ENCODE results near the gene NDUFV1. TPM values are rescaled to one million over a fixed set of nuclear protein-coding genes. Genes with fewer than 3 reads are reported as not detected.

The NDUFV1 gene
- total and polyA plus RNA-seq, 12 donors: 295 to 712 (median 613) TPM

DNA sequence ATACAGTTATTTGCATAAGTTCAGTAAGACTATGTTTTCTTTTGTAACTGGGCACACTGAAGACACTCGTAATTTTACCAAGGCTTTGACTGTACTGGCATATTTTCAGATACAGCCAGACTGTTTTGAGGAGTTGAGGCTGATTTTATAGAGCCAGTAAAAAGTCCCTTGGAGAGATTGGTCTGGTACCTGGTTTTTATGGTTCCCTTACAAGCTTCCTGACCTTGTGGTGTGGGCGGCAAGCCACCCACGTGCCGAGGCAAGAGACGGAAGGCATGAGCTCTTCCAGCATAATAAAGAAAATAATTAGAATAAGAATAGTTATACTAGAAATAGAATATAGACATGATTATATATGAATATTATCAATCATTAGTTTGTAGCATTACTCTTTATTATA, 34.4 kb upstream of the NDUFV1 start:
- no peak overlapping the region for H3K27ac ChIP-seq
- H3K36me3 ChIP-seq: no peaks in the 10 kb centered on the region
- H3K27me3 ChIP-seq: peaks cover 0 to 20% (median 2%) of the 10 kb centered on the region in 7 donors
- ATAC-seq (no peak), DNase-seq (no peak)
- WGBS, 2 donors: 26 to 28% methylated on average over 5 of the region's 5 CpGs
- H3K9me3 ChIP-seq: peaks cover 0 to 3% (median 0%) of the 10 kb centered on the region in 11 donors
- H3K4me3 ChIP-seq: no peak overlapping the region
- TF ChIP-seq, protein P1, sequence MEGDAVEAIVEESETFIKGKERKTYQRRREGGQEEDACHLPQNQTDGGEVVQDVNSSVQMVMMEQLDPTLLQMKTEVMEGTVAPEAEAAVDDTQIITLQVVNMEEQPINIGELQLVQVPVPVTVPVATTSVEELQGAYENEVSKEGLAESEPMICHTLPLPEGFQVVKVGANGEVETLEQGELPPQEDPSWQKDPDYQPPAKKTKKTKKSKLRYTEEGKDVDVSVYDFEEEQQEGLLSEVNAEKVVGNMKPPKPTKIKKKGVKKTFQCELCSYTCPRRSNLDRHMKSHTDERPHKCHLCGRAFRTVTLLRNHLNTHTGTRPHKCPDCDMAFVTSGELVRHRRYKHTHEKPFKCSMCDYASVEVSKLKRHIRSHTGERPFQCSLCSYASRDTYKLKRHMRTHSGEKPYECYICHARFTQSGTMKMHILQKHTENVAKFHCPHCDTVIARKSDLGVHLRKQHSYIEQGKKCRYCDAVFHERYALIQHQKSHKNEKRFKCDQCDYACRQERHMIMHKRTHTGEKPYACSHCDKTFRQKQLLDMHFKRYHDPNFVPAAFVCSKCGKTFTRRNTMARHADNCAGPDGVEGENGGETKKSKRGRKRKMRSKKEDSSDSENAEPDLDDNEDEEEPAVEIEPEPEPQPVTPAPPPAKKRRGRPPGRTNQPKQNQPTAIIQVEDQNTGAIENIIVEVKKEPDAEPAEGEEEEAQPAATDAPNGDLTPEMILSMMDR (IDR thresholded peaks at IDR 0.05): no peak
- intact Hi-C loops (cut with DNase I): loop anchor here in 5 of 10 donors (5.0 to 10.0 kb wide), 4 partner anchors 35 to 90 kb away; partner anchors contain the start of genes ACY3 (in 2 of the 5) and NDUFV1 (in 1 of the 5)
- no peaks in the 10 kb centered on the region for H3K4me1 ChIP-seq

DNA sequence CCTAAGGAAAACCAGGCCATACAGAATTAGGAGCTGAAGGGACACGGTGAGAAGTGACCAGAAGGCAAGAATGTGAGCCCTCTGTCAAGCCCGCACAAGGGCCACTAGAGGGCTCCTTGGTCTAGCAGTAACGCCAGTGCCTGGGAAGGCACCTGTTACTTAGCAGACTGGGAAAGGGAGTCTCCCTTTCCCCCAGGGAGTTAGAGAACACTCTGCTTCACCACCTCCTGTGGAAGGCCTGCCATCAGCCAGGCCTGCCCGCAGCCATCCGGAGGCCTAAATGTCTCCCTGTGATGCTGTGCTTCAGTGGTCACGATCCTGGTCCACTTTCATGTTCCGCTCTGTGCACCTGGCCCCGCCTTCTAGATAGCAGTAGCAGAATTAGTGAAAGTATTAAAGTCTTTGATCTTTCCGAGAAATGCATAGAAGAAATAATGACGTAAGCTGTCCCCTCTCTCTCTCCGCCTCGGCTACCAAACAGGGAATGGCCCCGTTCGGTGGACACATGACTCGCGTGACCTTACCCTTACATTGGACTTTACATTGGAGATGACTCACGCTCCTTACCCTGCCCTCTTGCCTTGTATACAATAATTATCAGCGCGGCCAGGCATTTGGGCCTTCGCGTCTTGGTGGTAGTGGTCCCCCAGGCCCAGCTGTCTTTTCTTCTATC, 33.9 kb upstream of the NDUFV1 start:
- 59 to 61% methylated on average over 21 of the region's 21 CpGs for WGBS, 2 donors
- H3K27ac ChIP-seq: no peak overlapping the region
- intact Hi-C loops (cut with DNase I): loop anchor here in 5 of 10 donors (5.0 to 10.0 kb wide), 4 partner anchors 34 to 89 kb away; partner anchors contain the start of genes ACY3 (in 2 of the 5) and NDUFV1 (in 1 of the 5)
- TF ChIP-seq, protein P1 (IDR thresholded peaks at IDR 0.05): peak; percentile 47 to 86 (median 76)
- H3K4me1 ChIP-seq: no peaks in the 10 kb centered on the region
- peaks cover 0 to 24% (median 7%) of the 10 kb centered on the region in 7 donors for H3K27me3 ChIP-seq
- ATAC-seq: peak in 2 of 8 donors; percentile 33 to 52
- DNase-seq: peak; percentile 34
- no peaks in the 10 kb centered on the region for H3K36me3 ChIP-seq
- H3K9me3 ChIP-seq: peaks cover 0 to 3% (median 0%) of the 10 kb centered on the region in 11 donors
- no peak overlapping the region for H3K4me3 ChIP-seq

DNA sequence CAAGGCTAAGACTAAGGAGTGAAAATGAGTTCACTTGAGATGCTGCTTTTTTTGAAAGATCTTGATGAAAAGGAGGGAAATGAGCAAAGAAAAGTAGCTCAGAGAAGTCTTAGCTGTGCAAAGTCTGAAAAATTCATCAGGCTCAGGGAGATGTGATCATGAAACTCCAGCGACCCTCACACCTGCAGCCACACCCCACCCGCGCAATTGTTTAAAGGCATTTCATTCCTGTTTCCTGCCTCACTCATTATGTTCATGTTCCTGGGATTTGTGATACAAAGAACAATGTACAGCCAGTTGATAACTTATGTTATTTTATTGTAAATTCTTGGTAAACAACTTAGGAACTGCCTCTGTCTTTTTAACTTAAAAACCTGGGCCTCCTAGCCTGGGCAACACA, 31.8 kb upstream of the NDUFV1 start:
- intact Hi-C loops (cut with DNase I): loop anchor here in 5 of 10 donors (5.0 to 10.0 kb wide), 4 partner anchors 32 to 87 kb away; partner anchors contain the start of genes ACY3 (in 2 of the 5) and NDUFV1 (in 1 of the 5)
- ATAC-seq (no peak), DNase-seq (no peak)
- H3K36me3 ChIP-seq: no peaks in the 10 kb centered on the region
- peaks cover 0 to 6% (median 0%) of the 10 kb centered on the region in 9 donors for H3K4me1 ChIP-seq
- peaks cover 0 to 26% (median 15%) of the 10 kb centered on the region in 7 donors for H3K27me3 ChIP-seq
- no peak overlapping the region for H3K27ac ChIP-seq
- TF ChIP-seq, protein P1 (IDR thresholded peaks at IDR 0.05): no peak
- WGBS, 2 donors: 45 to 58% methylated on average over 3 of the region's 3 CpGs
- peaks cover 0 to 3% (median 0%) of the 10 kb centered on the region in 11 donors for H3K9me3 ChIP-seq
- no peak overlapping the region for H3K4me3 ChIP-seq

DNA sequence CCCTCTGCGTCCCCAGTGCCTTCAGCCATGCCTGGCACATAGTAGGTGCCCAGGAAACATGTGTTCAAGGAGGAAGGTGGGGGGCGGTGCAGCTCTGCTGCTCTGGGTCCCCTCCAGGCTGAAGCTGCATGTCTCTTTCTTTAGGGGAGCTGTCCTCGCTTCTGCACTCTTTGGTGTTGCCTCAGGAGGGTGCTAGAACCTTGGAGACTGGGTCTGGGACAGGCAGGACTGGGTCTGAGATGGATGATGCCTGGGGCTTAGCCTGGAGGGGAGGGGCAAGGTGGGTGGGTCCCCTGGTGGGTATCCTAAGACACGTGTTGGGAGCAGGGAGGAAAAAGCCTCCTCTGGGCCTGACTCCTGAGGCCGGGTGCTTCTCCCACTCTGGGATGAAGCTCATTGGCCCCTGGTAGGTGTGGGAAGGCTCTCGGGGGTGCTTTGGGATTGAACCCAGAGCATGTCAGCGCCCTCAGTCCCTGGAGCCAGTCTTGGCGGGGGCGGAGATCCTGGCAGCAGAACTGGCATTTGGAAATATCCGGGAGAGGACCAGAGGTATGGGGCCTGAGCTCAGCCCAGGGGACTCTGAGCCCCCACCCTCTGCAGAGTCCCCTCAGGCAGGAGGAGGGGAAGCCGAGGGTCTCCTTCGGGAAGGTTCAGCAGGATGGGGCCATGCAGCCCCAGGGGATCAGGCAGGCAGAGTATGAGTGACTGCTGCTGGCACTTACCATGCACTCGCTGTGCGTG, 29.8 kb upstream of the NDUFV1 start:
- 59 to 66% methylated on average over 14 of the region's 14 CpGs for WGBS, 2 donors
- ATAC-seq: peak in 3 of 8 donors; percentile 13 to 43 (median 16)

More for the DNA sequence above, 29.8 kb upstream of the NDUFV1 start:
- Histone ChIP-seq H3K4me3 (no peak overlapping the region), H3K36me3 (no peaks in the 10 kb centered on the region), H3K4me1 (peaks cover 0 to 8% (median 0%) of the 10 kb centered on the region in 9 donors), H3K27me3 (peaks cover 0 to 26% (median 15%) of the 10 kb centered on the region in 7 donors), H3K27ac (no peak overlapping the region), H3K9me3 (no peaks in the 10 kb centered on the region)
- TF ChIP-seq, protein P1 (IDR thresholded peaks at IDR 0.05): no peak
- no peak for DNase-seq
- intact Hi-C loops (cut with DNase I): loop anchor here in 2 of 10 donors (10.0 kb wide), 1 partner anchor 78 kb away; the partner anchor contains the start of gene ACY3 (in 2 of the 2)
